ENCODE results near the gene SLC26A11.

The SLC26A11 gene

GRCh38 chr17:80246726-80247125 is 26.5 kb downstream of the SLC26A11 start:
- no peak for DNase-seq (ENCODE audit: low read depth)
- TF ChIP-seq CTCF (IDR thresholded peaks at IDR 0.05; ENCODE audit: control insufficient read depth, extremely low read depth, insufficient read depth): no peak
- H3K4me3 ChIP-seq (ENCODE audit: low read depth, low read length): no peak overlapping the region

- no peak for DNase-seq (ENCODE audit: low read depth)
- TF ChIP-seq CTCF (IDR thresholded peaks at IDR 0.05; ENCODE audit: control insufficient read depth, extremely low read depth, insufficient read depth): no peak
- H3K4me3 ChIP-seq (ENCODE audit: low read depth, low read length): no peak overlapping the region
Observed at GRCh38 chr17:80247561-80247960, 27.3 kb downstream of the SLC26A11 start.

GRCh38 chr17:80248001-80248893 is 28.0 kb downstream of the SLC26A11 start:
- no peak for DNase-seq (ENCODE audit: low read depth)
- no peak for TF ChIP-seq CTCF (IDR thresholded peaks at IDR 0.05; ENCODE audit: control insufficient read depth, extremely low read depth, insufficient read depth)
- no peak overlapping the region for H3K4me3 ChIP-seq (ENCODE audit: low read depth, low read length)

GRCh38 chr17:80248894-80249710 is 28.9 kb downstream of the SLC26A11 start:
- H3K4me3 ChIP-seq (ENCODE audit: low read depth, low read length): no peak overlapping the region
- TF ChIP-seq CTCF (IDR thresholded peaks at IDR 0.05; ENCODE audit: control insufficient read depth, extremely low read depth, insufficient read depth): no peak
- no peak for DNase-seq (ENCODE audit: low read depth)

GRCh38 chr17:80251966-80252365 is 31.7 kb downstream of the SLC26A11 start:
- no peak for TF ChIP-seq CTCF (IDR thresholded peaks at IDR 0.05; ENCODE audit: control insufficient read depth, extremely low read depth, insufficient read depth)
- no peak overlapping the region for H3K4me3 ChIP-seq (ENCODE audit: low read depth, low read length)
- DNase-seq (ENCODE audit: low read depth): no peak

- DNase-seq (ENCODE audit: low read depth): no peak
- peak; percentile 69 for TF ChIP-seq CTCF (IDR thresholded peaks at IDR 0.05; ENCODE audit: control insufficient read depth, extremely low read depth, insufficient read depth)
- no peak overlapping the region for H3K4me3 ChIP-seq (ENCODE audit: low read depth, low read length)
Observed at GRCh38 chr17:80252871-80253270, 32.6 kb downstream of the SLC26A11 start.
